ENCODE results near the gene PIK3C2G.

PIK3C2G gene

DNA sequence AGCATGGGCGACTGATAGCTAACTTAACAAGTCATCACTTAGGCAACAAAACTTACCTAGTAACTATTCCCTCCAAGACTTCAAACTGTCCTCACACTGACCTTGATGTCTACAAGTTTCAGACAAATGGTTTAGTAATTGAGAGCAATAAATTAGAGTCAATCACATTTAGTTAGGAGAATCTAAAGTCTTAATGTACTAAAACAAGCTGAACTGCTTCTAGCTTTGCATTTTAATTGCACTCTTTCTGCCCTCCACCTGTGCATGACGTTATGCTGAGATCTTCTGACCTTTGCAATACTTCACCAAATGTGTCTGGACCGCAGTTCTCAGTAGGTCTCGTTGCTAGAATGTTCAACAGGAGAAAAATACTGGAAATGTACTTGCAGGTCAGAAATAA is 158.0 kb downstream of the PIK3C2G start:
- DNase-seq (ENCODE audit: low read depth in 2 of 2), result no peak

DNA sequence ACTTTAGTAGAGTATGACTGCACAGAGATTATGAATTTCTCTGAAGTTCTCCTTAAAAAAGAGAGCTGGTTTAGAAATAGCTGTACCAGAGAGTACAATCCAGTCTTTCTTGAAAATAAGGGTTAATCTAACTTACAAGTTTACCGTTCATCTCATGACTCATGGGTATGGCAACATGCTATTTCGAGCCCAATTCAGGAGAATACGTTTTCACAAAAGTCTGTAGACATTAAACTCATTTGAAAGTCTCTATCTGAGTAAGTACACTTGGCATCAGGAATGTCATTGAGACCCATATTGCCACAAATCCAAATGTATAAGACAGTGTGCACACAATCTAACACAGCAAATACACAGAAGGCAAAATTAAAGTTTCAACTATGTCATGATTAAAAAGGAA is 160.5 kb downstream of the PIK3C2G start:
- no peak for DNase-seq (ENCODE audit: low read depth in 2 of 2)

DNA sequence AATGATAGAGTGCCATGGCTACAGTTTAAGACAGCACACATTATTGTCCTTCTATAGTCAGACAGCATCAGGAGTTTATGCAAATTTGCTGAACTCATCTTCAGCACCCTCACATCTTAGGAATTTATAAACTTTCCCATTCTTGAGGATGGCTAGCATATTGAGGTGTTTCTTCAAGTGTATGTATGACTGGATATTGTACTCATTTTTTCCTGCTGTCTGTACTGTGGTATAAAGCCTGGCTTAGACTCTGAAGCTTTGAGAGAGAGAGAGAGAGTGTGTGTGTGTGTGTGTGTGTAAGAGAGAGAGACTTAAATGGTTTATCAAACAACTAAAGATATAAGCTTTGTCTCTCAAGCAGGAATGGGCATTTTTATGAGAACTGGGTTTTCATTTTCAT is 161.6 kb downstream of the PIK3C2G start:
- peak; percentile 15 to 26 for DNase-seq (ENCODE audit: low read depth in 2 of 2)

DNA sequence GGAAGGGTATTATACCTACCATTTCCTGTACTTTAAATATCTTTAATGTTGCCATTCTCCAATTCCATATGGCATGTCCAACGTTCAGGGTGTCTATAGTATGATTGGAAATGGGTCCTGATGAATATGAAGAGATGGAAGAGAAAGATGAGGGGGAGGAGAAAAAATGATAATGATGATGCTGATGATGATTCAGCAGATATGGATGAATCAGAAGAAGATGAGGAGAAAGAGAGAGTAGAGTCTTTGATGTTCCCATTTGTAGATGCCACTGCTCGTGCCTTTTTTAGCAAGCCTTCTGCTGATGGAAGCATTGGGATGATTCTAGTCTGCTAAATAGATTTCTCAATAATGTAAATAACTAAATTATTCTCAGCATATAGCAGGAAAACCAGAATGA is 163.5 kb downstream of the PIK3C2G start:
- no peak for DNase-seq (ENCODE audit: low read depth in 2 of 2)

DNA sequence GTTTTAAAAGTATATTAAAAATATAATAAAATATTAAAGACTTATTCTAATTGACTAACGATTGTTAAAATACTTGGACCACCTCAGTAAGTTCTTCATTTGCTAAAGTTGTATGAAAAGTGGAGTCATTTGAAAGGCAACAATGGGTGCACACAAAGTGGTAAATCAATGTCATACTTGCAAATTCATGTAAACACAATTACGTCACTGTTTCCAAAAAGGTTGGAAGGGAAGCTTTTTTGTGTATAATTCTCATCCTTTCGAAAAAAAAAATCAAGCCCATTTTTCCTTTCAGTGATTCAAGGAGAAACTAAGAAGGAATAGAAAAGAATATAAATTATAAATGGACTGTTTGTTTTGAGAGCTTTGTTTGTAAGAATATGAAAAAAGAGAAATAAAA is 166.2 kb downstream of the PIK3C2G start:
- DNase-seq (ENCODE audit: low read depth in 2 of 2), result no peak

DNA sequence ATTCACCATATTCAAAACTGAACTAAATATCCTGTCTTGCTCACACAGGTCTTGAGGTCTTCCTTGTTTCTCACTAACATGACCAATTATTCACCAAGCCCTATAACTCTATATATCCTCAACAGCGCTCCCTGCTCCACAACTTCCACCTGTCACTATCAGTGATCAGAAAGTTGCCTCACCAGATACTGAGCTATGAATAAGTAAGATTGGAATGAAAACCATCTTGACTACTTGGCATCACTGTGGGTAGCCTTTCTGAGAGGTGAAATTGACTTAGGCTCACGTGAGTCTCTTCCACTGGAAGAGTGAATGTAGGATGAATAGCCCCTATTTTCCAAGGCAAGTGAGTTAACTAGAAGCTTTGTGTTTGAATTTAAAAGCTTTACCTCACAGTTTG is 167.1 kb downstream of the PIK3C2G start:
- no peak for DNase-seq (ENCODE audit: low read depth in 2 of 2)

DNA sequence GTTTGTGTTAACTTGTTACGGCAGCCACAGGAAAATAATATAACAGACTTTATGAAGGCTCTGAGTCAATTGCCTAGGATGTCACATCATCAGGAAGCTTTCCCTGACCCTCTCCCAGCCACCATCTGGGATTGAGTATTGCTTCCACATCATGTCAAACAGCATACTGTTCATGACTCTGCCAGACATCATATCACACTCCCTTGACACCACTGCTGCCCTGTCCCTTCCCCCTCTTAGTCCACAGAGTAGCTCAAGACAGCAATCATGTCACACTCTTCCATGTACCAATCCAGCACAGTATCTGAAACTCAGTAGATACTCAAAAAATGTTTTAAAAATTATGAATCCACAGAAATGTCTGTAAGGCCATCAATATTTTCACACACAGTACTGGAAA is 168.0 kb downstream of the PIK3C2G start:
- DNase-seq (ENCODE audit: low read depth in 2 of 2), result no peak

DNA sequence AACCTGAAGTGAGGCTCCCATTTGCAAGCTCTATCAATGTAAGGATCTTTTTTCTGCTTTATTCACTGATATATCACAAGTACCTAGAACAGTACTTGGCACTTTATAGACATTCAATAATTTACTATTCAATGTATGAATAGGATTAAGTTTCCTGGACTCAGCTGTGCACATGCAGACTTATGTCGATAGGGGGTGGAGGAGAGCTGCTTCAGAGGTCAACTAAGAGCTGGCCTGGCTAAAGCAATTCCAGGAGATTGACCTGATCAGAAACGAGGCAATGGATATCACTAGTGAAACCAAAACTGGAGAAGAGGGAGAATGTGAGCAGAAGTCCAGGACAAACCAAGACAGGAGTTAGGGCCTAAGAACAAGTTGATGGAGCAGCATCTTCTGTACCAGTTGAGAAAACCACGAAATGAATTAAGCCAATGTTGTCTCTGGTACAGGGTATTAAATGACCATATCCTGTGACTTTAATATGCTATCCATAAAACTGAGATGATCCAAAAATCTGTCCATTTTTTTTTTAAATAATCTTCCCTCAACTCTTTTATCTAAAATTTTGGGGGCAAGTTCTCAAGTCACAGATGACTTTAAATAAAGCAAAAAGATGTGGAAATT is 169.2 kb downstream of the PIK3C2G start:
- DNase-seq (ENCODE audit: low read depth in 2 of 2), result peak in 1 of 2 experiments; percentile 9

DNA sequence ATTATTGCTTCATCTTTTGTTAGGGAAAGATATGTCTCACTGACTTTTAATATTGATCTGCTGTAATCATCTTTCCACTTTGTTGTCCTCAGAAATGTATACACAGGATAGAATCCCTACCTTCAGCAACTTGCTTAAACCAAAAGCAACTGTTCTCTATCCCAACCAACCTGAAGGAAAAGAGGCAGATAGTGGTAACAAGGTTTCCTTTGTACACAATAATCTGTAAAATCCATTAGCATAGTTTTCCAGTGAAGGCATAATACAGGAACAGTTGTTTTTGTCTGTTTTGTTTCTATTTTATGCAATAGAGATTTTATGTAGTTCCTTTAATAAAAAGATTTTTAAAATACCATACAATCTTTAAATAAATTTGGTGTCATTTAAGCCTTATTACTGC is 170.5 kb downstream of the PIK3C2G start:
- no peak for DNase-seq (ENCODE audit: low read depth in 2 of 2)

DNA sequence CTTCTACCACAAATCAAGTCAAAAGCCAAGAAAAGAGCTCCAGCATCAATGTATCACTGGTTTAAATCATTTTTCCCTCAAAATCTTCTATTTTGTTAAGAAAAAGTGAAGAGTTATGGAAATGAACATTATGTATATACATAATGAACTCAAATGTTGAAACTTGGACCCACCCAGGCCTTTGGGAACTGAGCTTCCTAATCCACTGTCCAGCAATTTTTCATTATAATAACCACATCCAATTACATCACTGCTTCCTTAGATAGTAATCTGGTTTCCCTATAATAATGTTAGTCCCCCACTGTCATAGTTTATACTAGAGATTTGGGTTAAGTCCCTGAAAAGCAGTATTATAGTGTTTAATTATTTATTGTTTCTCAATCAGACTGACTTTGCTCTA is 170.9 kb downstream of the PIK3C2G start:
- DNase-seq (ENCODE audit: low read depth in 2 of 2), result no peak

DNA sequence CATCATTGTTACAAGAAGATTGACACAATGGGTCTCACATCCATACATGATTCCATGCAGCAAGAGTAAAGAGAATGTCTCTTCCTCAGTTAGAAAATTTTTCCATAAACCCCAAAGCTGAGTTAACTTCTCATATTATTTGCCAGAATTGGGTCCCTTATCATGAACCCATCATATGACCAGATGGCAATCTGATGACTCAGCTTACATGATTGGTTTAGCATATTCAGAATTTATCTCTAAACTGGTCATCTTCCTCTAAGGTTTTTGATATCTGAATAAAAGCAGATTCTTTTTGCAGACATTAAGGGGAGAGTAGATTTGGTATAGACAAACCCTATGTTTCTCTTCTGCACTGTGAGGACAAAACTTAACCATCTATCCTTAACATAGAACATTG is 174.9 kb downstream of the PIK3C2G start:
- no peak for DNase-seq (ENCODE audit: low read depth in 2 of 2)

DNA sequence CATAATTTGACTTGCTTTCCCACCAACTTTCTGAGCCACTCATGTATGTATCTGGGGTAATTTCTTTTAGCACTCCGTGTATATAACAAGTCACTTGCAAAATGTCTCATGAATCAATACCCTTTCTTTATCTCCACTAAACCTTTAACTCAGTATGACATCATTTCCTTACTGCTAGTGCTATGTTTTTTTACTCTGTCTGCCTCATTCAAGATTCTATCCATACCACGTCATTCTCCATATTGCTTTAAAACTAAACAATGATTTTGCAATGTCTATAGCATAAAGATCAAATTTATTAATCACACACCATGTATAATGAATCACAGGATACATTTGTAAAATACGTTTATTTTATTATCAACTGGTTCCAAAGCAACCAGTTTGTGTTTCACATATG is 178.2 kb downstream of the PIK3C2G start:
- DNase-seq (ENCODE audit: low read depth in 2 of 2), result no peak

DNA sequence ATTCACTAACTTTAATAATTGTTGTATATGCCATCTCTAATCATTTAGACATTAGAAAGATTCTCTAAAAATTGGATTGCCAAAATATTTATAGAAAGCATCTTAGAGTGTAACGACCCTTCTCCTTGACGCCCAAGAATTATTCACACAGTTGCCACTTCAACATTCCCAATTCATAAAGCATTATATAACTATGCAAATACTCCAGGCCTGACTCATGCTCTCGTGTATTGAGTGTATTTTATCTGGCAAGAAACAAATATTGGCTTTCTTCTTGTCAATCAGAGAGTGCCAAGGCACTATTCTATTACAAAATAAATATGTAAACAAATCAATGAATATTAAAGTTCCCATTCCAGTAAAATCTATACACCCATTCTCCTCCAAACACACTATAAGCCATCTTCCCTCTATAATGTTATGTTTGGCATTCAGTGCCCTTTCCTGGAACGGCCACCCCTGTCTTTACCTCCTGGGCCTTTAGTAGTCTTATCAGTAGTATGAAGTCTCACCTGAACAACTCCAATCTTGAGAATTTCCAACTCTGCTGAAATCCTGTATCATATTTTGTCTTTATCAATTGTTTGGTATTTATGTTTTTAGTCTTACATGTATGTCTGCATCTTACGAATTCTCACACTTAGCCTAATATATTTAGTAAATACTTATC is 182.6 kb downstream of the PIK3C2G start:
- DNase-seq (ENCODE audit: low read depth in 2 of 2), result no peak

DNA sequence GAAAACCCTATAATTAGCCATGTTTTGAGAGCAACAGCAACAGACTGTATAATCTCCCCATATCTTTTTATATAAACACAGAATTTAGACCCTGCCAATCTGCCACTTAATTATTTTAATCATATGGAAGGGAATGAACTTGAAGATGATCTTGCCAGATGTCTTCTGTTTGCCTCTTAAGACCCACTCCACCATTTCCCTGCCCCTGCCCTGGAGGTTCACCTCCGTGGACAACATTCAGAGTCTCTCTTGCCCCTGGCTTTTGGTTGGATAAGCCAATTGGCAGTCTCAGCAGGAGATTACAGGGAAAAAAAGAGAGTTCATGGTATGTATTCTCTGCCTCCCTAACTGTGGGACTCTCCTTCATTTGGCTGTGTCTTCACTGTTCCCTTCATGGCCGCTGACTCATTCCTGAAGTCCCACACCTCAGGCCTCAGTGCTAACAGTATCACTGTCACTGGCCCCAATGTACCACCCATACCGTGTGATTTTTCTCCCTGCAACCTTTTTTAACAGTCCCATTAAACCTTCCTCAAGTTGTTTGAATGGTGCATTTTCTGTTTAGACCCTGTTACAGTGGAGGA is 184.8 kb downstream of the PIK3C2G start:
- DNase-seq (ENCODE audit: low read depth in 2 of 2), result no peak

DNA sequence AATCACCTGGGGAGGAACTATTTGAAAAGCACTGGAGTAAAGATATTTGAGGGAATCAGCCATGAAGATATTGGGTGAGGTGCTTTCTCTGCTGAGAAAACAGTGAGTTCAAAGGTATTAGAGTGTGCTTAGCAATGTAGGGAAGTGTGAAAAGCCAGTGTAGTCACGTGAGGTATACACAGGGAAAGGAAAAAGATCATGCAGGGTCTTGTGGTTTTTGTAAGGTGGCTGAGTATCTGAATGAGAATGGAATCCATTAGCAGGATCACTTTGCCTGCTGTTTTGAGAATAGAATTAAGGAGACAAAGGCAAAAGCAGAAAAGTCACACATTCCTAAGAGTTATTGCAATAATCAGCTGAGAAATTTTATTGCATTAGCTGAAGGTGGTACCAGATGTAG is 193.0 kb downstream of the PIK3C2G start:
- DNase-seq (ENCODE audit: low read depth in 2 of 2), result no peak

DNA sequence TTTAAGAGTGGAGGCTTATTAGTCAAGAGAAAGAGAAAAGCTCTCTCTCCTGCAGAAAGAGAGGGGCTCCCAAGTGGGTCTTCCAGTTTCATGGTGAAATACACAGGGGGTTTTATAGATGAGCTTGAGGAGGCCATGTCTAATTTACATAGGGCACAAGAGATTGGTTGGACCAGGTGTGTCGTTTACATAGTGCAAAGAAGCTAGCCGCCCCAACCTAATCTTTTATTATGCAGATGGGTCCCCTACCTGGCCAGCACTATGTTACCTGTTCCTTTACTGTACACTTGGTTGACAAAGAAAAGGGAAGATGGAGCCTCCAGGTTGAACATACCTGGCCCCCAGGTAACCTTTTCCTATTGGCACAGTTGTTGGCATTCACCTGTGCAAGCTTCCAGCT is 195.0 kb downstream of the PIK3C2G start:
- DNase-seq (ENCODE audit: low read depth in 2 of 2), result no peak

DNA sequence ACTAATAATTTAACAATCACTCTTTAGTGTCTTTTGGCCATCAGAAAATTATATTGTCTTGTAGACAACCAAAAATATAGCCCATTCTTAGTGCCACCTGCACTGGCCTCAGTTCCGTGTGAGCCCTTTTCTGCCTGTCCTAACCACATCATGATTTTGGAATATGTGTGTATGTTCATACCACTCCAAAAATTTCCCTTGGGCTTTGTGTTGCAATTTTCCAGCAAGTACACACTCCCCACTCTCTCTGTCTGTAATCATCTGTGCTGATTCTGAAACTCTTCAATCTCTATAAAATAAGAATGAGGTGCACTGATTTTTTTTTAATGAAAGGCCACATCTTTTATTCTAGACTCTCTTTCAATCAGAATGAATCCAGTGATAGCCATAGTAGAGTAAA is 196.0 kb downstream of the PIK3C2G start:
- DNase-seq (ENCODE audit: low read depth in 2 of 2), result no peak

DNA sequence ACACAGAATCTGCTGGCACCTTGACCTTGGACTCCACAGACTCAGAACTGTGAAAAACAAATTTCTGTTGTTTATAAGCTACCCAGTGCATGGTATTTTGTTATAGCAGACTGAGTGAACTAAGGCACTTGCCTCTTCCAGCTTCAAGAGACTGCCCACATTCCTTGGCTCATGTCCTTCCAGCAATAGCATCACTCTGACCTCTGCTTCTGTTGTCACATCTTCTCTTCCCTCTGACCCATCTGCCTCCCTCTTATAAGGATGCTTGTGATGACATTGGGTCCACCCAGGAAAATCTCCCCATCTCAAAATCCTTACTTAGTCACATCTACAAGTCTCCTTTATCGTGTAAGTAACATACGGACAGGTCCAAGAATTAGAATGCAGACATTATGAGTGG is 200.4 kb downstream of the PIK3C2G start:
- no peak for DNase-seq (ENCODE audit: low read depth in 2 of 2)

DNA sequence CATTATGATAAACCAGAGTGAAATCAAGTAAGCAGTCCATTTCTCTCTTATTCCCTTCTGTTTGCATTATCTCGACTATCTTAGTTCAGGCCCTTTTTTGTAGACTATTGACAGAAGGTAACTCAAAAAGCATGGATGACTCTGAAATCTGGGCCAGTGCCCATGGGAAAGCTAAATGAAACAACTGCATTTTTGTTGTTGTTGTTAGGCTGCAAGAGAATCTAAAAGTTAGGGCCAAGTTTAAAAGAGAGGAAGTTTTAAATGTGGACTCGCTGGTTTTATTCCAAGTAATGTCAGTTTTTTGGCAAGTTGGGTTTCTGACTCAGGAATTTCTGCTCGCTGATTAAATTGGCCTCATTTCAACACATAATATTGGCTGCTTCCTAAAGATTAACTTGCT is 201.1 kb downstream of the PIK3C2G start:
- peak; percentile 79 to 82 for DNase-seq (ENCODE audit: low read depth in 2 of 2)

DNA sequence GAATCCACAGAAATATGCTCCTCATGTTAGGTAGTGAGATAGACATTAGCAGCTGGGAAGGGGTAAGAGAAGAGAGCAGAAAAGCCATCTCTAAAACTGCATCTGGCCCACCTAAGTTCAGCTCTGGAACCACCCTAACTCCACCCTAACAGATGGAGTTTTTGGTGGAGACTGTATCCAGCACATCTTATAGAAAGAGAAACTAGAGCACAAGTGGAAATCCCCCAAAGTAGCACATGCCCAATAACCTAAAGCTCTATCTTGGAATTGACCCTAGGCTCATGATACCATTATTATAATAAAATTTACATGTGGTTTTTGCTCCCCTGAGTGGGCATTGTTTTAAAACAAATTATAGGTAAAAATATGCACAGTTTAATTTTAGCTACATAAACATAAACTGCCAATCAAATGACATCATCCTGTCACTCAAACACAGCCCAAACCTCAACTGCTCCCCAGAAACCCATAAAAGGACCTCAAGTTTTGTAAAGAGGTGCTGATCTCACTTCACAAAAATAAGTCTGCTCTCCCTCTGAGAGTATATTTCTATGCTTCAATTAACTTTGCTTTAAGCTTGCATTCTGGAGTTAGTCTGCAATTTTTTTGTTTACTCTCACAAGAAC is 206.4 kb downstream of the PIK3C2G start:
- no peak for DNase-seq (ENCODE audit: low read depth in 2 of 2)

DNA sequence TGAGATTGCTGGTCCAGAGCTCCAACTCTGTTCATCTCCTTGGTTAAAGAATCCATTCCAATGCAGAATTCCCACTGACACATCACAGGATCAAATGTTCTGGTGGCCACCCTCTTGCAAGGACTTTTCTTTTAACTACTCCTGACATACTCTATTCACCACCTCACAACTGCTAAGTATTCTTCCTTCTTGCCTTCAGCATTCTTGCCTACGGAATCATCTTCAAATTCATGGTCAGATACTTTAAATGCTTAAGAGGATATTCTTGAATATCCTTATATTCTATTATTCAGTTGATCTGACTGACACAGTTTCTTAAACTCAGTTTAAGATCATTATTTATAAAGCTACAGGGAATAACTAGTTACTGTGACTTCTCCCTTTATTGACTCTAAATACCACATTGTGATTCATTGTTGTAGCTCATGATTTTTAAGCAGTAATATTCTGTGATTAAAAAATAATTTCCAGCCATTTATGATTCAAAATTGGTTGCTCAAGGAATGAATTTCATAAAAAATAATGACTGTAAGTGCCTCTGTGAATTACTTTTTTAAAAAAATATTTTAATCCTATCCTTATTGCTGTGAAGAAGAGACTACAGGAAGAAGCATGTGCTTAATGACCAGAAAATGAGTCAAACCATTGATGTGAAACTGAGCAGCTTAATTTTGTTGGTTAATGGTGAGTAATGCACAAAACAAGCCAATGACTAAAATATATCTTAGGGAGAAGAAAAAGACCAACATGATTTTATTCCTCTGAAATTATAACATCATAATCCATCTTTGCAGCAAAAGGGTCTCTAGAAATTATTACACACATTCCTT is 207.1 kb downstream of the PIK3C2G start:
- DNase-seq (ENCODE audit: low read depth in 2 of 2), result peak in 1 of 2 experiments; percentile 28

DNA sequence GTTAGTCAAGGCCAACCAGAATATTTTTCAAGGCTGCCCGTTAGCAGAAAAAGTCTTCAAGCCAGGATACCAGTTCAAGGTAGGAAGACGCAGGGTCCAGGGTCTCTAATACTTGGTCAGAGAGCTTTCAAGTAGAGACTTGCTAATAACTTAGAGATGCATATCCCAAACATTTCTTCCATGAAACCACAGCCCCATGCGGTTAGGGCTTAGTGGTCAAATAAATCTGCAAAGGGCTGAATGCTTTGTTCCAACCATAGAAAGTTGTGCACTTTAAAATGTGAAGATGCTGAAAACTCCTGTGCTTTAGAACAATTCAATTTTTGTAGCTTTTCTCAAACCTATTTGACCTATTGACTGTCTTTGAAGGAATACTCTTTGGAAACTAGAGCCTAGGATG is 208.9 kb downstream of the PIK3C2G start:
- DNase-seq (ENCODE audit: low read depth in 2 of 2), result no peak

All from fibroblast of skin of left biceps (primary cell).